ENCODE results near the gene SDK1. TPM values are rescaled to one million over a fixed set of nuclear protein-coding genes. Genes with fewer than 3 reads are reported as not detected.

SDK1 gene
- total RNA-seq, 1 experiment from 2014 or later = 20.0 TPM

DNA sequence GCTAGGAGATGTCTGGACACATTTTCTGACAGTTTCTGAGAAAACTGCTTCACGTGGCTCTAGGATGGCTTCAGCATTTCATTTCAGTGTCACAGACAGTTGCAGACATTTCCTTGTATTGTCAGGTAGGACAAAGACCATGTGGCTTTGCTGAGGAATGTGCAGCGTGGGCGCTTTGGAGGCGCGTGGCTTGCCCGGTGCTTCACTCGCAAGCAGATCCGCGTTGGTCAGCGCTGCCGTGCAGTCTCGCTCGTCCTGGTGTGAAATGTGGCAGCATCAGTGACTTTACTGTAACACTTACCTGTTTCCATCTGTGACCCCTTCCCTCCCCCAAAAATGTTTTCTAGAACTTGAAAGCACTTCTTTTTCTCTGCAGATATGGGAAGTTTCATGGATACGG, 340.5 kb downstream of the SDK1 start:
- Mint-ChIP-seq H3K4me1 (ENCODE audit: low read depth, unreplicated experiment) (no peaks in the 10 kb centered on the region), H3K27me3 (ENCODE audit: unreplicated experiment) (no peaks in the 10 kb centered on the region), H3K4me3 (ENCODE audit: low read depth, unreplicated experiment) (no peak overlapping the region), H3K27ac (ENCODE audit: unreplicated experiment) (no peak overlapping the region), H3K9me3 (ENCODE audit: low read depth, unreplicated experiment) (no peaks in the 10 kb centered on the region), H3K36me3 (ENCODE audit: insufficient read depth, unreplicated experiment) (no peaks in the 10 kb centered on the region)
- CTCF ChIA-PET = no interaction called here
- no TSS peak for BruUV-seq (replicated peaks)
- no peak for DNase-seq
- intact Hi-C loops (cut with micrococcal nuclease; ENCODE audit: unreplicated experiment) = loop anchor here (10.0 kb wide), 1 partner anchor 157 kb away; no protein-coding TSS in a partner anchor
- no peak for TF ChIP-seq CTCF (IDR thresholded peaks at IDR 0.05; ENCODE audit: unreplicated experiment)

DNA sequence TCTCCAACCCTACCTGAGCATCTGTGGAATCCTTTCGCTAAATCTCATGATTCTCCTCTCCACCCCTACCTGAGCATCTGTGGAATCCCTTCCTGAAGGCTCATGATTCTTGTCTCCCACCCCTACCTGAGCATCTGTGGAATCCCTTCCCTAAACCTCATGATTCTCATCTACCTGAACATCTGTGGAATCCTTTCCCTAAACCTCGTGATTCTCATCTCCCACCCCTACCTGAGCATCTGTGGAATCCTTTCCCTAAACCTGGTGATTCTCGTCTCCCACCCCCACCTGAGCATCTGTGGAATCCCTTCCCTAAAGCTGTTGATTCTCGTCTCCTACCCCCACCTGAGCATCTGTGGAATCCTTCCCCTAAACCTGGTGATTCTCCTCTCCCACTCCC, 342.0 kb downstream of the SDK1 start:
- intact Hi-C loops (cut with micrococcal nuclease; ENCODE audit: unreplicated experiment) = loop anchor here (10.0 kb wide), 1 partner anchor 158 kb away; no protein-coding TSS in a partner anchor
- CTCF ChIA-PET = no interaction called here
- H3K27me3 Mint-ChIP-seq (ENCODE audit: unreplicated experiment) = no peaks in the 10 kb centered on the region
- no peak overlapping the region for H3K4me3 Mint-ChIP-seq (ENCODE audit: low read depth, unreplicated experiment)
- DNase-seq = no peak
- H3K36me3 Mint-ChIP-seq (ENCODE audit: insufficient read depth, unreplicated experiment) = no peaks in the 10 kb centered on the region
- no TSS peak for BruUV-seq (replicated peaks)
- H3K4me1 Mint-ChIP-seq (ENCODE audit: low read depth, unreplicated experiment) = no peaks in the 10 kb centered on the region
- TF ChIP-seq CTCF (IDR thresholded peaks at IDR 0.05; ENCODE audit: unreplicated experiment) = no peak
- no peaks in the 10 kb centered on the region for H3K9me3 Mint-ChIP-seq (ENCODE audit: low read depth, unreplicated experiment)
- H3K27ac Mint-ChIP-seq (ENCODE audit: unreplicated experiment) = peak overlapping the region; percentile 32

GRCh38 chr7:3648276-3648675, 347.2 kb downstream of the SDK1 start:
- Mint-ChIP-seq H3K4me3 (ENCODE audit: low read depth, unreplicated experiment) (no peak overlapping the region), H3K4me1 (ENCODE audit: low read depth, unreplicated experiment) (no peaks in the 10 kb centered on the region), H3K9me3 (ENCODE audit: low read depth, unreplicated experiment) (no peaks in the 10 kb centered on the region), H3K27ac (ENCODE audit: unreplicated experiment) (no peak overlapping the region), H3K36me3 (ENCODE audit: insufficient read depth, unreplicated experiment) (no peaks in the 10 kb centered on the region), H3K27me3 (ENCODE audit: unreplicated experiment) (no peaks in the 10 kb centered on the region)
- DNase-seq = no peak
- no peak for TF ChIP-seq CTCF (IDR thresholded peaks at IDR 0.05; ENCODE audit: unreplicated experiment)
- intact Hi-C loops (cut with micrococcal nuclease; ENCODE audit: unreplicated experiment) = loop anchor here (10.0 kb wide), 1 partner anchor 163 kb away; no protein-coding TSS in a partner anchor
- CTCF ChIA-PET = no interaction called here
- BruUV-seq (replicated peaks) = no TSS peak

DNA sequence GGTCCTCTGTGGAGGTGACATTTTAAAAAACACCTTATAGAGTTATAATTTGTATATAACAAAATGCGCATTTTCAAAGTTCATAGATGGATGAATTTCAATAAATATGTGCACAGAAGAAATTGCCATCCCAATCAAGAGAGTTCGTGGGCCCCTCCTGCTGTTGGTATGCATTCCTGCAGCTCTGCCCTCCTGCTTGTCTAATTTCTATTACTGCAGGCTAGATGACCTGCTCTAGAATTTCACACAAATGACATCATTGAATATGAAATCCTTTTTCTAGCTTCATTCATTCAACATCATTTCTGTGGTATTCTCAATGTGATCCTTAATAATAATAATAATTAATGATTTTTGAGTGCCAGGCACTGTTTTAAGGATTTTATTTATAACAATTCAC, 348.2 kb downstream of the SDK1 start:
- H3K9me3 Mint-ChIP-seq (ENCODE audit: low read depth, unreplicated experiment) = no peaks in the 10 kb centered on the region
- H3K4me3 Mint-ChIP-seq (ENCODE audit: low read depth, unreplicated experiment) = no peak overlapping the region
- CTCF ChIA-PET = no interaction called here
- H3K27me3 Mint-ChIP-seq (ENCODE audit: unreplicated experiment) = no peaks in the 10 kb centered on the region
- peak; percentile 28 for DNase-seq
- no peak for TF ChIP-seq CTCF (IDR thresholded peaks at IDR 0.05; ENCODE audit: unreplicated experiment)
- H3K4me1 Mint-ChIP-seq (ENCODE audit: low read depth, unreplicated experiment) = no peaks in the 10 kb centered on the region
- no peak overlapping the region for H3K27ac Mint-ChIP-seq (ENCODE audit: unreplicated experiment)
- H3K36me3 Mint-ChIP-seq (ENCODE audit: insufficient read depth, unreplicated experiment) = no peaks in the 10 kb centered on the region
- no TSS peak for BruUV-seq (replicated peaks)
- intact Hi-C loops (cut with micrococcal nuclease; ENCODE audit: unreplicated experiment) = loop anchor here (10.0 kb wide), 1 partner anchor 164 kb away; no protein-coding TSS in a partner anchor
